ENCODE data around the gene DEXI.

The DEXI gene

DNA sequence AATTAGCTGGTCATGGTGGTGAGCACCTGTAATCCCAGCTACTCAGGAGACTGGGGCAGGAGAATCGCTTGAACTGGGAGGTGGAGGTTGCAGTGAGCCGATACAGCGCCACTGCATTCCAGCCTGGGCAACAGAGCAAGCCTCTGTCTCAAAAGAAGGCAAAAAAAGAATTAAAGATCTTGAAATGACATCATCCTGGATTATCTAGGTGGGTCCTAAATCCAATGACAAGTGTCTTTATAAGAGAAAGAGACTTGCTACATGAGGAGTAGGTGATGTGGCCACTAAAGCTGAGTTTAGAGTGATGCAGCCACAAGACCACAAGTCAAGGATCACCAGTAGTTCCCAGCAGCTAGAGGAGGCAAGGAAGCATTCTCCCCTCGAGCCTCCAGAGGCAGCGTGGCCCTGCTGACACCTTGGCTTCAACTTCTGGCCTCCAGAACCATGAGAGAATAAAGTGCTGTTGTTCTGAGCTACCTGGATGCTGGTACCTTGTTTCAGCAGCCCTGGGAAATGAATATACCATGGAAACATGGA lies 49.4 kb downstream of the DEXI start:
- no peak for DNase-seq (ENCODE audit: low read depth)

DNA sequence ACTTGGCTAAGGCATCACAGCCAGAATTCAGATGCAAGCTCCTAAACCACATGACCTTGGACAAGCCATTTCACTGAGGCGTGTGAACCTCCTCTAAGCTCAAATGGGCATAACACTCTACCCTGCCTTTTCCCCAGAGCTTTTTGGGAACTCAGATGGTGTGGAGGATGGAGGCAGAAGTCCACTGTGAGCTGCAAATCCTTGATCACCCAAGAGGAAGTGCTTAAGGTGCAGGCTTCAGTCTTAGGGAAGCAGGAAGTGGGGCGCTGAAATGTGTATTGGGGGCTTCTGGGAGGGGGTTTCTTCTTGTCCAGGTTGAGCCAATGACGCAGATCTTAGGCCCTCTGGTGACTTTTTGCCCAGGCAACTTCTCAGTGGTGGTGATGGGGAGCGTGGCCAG lies 52.4 kb downstream of the DEXI start:
- no peak for DNase-seq (ENCODE audit: low read depth)

DNA sequence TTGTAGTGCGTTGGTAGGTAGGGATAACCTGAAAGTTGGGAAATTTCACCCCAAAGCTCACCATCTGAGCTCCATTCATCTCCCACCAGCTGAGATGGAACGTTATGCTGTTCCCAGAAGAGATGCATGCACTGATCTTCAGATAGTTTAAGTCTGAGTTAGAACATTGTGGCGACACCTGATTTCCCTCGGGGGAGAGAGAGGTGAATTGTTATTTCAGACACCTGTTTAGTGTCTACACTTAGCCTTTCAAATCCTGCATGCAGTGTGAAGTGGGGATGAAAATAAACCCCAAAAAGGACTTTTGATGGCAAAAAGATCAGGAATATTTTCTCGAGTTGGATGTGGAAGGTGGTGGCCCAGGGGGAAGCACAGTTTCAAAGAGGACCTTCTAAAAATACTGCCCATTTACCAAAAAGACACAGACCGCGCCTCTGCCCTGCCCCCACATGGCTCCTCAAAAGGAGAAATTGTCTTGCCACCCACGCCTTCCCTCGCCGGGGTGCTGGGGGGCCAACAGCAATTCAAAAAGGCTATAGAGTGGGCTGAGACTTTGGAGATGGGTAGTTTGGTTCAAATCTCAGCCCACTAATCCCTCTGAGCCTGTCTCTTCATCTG lies 53.8 kb downstream of the DEXI start:
- DNase-seq (ENCODE audit: low read depth), result no peak

DNA sequence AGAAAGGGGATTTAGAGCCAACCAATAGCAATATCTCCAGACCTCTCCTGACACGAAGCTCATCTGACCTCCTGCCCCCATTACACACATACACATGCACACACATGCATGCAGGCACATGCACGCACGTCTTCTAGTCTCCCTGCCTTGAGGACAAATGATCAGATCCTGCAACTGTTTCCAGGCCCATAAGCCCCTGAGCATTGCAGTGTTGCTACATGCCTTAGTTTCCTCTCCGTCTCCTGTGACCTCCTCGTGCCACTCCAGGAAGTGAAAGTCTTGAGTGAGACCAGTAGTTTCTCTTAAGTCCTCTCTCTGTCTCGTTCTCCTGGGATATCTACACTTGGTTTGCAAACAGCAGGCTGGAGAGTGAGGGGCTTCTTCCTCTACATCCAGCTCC lies 57.0 kb downstream of the DEXI start:
- no peak for DNase-seq (ENCODE audit: low read depth)

DNA sequence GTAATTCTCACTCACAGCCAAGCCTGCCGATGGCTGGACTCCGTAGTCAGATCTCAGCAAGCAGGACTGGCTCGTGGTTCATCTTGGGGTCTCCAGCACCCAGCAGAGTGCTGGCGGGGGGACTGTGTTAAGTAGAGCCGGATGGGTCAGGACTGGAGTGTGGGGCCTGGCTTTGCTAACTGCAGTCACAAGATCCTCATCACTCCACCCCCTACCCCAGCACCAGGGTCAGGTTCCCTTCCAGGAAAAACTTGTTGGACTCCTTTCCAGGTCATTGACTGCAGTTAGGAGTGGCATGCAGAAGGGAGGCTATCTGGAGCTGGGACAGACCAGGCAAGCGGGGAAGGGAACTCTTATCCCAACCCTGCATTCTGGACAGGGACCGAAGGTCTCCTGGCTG lies 59.3 kb downstream of the DEXI start:
- DNase-seq (ENCODE audit: low read depth), result no peak

DNA sequence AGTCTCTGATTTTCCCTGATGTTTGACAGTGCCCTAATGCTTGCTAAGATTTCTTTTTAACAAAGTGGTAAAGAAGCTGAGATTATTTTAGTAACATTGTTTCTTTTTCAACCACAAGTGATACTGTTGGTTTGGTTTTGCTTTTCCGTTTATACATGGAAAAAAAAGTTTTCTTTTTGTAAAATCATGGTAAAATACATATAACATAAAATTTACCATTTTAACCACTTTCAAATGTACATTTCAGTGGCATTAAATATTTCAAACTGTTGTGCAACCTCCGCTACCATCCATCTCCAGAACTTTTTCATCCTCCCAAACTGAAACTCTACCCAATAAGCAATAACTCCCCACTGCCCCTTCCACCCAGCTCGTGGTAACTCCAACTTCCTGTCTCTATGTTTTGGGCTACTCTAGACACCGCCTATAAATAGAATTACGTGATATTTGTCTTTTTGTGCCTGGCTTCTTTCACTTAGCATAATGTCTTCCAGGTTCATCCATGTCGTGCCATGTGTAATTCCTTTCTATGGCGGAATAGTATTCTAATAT lies 60.7 kb downstream of the DEXI start:
- DNase-seq (ENCODE audit: low read depth), result no peak

DNA sequence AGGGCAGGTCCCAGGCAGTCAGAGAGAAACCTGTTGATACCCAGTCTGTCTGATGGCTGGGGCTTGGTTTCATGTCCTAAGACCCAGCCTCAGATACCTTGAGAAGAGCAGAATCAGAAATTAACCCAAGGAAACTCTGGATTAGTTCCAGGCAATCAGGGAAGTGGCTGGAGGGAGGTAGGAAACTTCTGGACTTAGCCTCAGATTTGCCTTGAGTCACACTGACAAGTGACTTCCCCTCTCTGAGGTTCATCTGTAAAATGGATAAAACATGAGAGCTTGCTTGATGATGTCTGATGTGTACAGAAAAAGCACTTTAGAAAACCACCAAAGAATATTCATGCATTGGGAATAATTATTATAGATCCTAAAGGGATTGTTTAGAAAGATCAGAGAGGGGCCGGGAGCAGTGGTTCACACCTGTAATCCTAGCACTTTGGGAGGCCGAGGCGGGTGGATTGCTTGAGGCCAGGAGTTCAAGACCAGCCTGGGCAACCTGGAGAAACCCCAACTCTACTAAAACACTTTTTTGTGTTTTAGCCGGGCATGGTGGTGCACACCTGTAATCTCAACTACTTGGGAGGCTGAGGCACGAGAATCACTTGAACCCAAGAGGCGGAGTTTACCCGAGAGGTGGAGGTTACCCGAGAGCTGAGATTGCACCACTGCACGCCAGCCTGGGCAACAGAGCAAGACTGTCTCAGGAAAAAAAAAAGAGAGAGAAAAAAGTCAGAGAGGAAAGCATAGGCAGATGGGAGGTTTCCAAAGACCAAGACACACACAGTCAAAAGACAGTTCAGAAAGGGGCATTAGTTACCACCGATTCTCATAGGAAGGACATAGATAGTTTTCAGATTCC lies 61.4 kb downstream of the DEXI start:
- no peak for DNase-seq (ENCODE audit: low read depth)

DNA sequence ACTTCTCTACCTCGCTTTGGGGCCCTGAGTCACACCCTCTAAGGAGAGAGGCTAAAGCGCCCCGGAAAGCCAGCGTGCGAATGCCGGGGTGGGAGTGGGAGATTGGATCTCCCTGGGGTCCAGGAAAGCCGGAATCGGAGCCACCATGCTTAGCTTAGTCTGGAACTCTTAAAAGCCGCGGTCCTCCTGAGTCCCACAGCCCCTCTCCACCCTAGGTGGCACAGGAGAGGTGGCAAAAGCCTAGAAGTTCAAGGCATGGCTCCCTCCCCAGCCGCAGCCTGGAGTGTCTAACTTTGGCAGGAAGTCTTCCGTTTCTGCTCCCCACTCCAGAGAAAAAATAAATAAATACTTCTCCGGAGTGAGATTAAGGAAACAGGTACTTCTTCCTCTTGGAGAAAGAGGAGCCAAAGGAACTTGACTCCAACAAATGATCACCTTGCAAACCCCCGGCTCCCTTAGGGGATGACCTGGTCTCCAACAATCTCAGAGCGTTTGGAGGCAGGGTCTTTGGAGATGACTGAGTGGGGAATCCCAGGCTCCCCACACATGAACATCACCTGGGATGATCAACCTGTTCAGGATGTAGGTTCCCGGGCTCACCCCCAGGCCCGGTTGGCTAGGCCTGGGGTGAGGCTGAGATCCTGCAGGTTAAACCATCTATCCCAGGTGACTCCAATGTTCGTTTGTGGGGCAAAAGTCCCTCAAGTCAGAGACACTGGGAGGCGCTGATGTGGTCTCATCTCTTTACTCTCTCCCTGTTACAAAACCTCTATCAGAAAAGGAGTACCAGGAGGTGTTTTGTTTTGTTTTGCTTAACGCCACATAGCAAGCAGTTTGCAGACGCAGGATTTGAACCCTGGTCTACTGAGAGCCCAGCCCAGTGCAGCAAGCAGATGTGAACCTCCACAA lies 62.3 kb downstream of the DEXI start:
- DNase-seq (ENCODE audit: low read depth), result no peak

Data from stimulated activated CD4-positive, alpha-beta T cell treated with anti-CD3 and anti-CD28 coated beads, Interleukin-2, amount 100 ng/mL, for 4 hours (primary cell).